Kasumi-1 (cell line): ENCODE measurements around the gene ZNF48.
A peak's percentile ranks its signal among the peaks of the same experiment; 100 is the strongest.
"Not testable (repeated sequence)": the region's sequence is repeated elsewhere in the genome, so short reads cannot be mapped to it uniquely, and the experiment has no call there.

Experiments used
- DNase-seq, 2 experiments: peaks; one replicate each; lab custom pipeline; 2025; lab: John Stamatoyannopoulos, UW

The ZNF48 gene

GRCh38 chr16:30378236-30379157, 16.7 kb upstream of the ZNF48 start:
- DNase-seq, result peak; percentile 71 to 79

DNA sequence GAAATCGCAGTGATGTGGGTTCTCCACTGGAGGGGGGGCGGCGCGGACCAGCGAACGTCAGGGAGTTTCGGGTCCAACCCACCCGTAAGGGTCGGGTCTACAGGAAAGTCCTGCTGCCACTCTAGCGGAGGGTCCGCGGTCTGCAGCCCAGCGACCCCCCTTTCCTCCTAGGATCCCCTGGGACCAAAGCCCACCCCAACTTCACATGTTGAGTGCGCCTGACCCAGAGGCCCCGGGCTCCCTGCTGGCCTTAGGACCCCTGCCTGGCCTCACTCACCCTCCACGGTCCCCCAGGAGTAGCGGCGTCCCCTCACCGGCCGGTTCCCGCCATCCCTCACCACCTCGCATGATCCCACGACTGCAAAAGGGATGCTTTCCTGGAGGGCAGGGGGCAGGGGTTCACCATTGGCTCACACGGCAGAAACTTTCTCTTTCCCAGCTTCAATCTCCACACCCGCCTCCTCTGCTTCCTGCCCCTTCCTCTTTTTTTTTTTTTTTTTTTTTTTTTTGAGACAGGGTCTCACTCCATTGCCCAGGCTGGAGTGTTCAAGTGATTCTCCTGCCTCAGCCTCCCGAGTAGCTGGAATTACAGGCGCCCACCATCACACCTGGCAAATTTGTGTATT, 15.9 kb upstream of the ZNF48 start:
- DNase-seq, result no peak

DNA sequence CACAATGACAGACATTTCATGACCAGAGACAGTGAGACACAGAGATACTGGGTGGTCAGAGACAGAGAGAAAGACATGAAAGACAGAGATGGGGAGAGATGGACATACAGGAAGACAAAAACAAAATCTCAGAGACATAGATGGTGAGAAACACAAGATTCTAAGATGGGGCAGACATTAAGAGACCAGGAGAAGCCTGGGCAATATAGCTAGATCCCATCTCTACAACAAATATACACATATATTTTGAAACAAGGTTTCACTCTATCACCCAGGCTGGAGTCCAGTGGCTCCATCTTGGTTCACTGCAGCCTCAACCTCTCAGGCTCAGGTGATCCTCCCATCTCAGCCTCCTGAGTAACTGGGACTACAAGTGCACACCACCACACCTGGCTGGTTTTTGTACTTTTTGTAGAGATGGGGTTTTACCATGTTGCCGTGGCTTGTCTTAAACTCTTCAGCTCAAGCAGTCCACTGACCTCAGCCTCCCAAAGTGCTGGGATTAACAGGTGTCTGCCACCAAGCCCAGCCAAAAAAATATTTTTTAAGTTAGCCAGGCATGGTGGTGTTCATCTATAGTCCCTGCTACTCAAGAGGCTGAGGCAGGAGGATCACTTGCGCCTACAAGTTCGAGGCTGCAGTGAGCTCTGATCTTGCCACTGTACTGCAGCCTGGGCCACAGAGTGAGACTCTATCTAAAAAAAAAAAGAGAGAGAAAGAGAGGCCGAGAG, 15.0 kb upstream of the ZNF48 start:
- DNase-seq, result no peak

DNA sequence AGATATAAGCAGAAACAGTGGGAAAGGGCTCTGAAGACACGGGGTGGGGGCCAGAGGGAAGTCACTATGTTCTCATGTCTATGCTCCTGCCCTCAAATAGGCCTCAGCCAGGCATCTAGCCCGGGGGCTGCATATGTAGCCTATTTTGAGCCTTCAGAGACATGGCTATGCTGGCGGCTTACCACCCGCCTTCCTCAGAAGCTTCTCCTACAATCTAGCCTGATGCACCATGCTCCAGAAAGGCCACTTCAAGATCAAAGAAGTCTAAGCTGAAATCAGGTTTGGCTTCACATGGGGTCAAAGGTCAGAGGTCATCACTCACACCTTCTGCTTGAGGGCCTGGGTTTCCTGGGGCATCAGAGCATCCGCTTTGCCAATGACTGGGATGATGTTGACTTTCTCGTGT, 14.4 kb upstream of the ZNF48 start:
- no peak for DNase-seq

- no peak for DNase-seq
Observed at GRCh38 chr16:30381291-30382041, 13.8 kb upstream of the ZNF48 start.

DNA sequence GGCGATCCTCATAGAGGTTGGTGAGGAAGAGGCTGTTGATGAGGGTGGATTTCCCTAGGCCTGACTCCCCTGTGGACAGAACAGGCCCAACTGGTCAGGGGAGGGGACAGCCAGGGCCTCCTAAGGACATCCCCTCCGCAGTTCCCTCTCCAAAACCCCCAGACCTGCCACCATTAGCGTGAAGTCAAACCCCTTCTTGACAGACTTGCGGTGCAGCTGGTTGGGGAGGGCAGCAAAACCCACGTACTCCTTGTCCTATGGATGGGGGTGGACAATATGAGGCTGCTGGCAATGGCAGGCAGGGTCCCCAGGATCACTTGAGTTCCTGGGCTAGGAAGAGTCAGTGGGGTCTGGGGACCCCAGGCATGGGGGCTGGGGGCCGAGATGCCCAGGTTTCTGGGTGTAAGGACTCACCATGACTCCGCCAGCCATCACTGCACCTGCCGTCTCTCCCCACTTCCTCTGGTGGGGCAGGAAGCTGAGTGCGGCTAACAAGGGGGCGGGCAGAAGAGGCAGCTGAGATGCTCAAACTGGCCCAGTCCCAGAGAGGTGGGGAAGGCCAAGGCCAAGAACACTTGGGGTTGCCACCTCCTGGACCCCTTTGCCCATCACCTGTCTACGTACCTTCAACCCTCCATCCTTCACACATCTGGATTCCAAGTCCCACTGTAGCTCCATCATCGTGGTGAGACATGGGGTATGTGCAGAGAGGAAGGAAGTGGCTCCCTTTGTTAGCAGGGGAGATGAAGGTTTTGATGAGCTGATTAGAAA, 12.9 kb upstream of the ZNF48 start, which contains the start of gene SEPTIN1:
SEPTIN1 (minus strand) TSS at position 451 of the 771 bp plus-strand sequence; CDS start at position 432, 19 bp downstream.
- DNase-seq, result no peak

DNA sequence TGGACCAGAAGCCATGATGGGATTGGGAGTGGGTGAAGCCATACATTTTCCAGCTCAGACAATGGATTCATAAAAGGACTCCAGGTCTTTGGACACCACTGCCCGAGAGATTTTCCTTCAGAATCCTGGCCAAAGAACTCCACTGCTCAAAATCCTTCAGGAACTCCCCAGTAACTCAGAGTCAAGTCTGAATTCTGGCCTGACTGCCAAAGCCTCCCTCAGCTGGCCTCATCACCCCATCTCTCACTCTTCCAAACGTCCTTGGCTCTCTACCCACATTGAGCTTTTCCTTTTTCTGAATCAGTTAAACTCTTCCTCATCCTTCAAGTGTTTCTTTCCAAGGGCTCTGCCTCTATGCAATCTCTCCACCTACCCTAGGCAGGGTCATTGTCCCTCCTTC, 11.7 kb upstream of the ZNF48 start:
- DNase-seq, result no peak

GRCh38 chr16:30394592-30395154, 547 bp upstream of the ZNF48 start:
- DNase-seq, result no peak

DNA sequence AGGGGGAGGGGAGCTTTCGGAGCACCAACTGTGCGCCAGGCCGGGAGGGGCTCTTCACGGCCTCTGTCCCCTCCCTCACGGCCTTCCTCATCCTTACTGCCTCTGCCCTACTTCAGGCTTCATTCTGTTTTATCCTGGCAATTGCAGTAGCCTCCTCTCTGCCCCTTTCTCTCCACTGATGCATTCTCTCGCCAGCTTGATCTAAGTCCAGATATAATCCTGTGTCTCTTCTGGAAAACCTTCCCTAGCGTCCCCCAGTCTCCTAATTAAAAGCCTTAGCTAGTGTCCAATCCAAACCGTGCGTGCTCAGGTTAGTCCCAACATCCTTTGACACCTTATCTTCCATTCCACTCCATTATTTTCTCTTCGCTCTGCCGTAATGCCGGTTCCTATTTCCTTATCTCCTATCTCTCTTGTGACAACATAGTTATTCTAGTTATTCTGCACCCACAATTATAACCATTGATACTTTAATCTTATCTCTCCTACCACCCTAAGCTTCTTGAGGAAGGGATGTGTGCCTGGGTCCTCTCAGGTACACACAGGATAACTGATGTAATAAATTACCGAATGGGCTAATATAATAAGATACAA, 869 bp downstream of the ZNF48 start:
- DNase-seq, result no peak

- DNase-seq, result not testable (repeated sequence)
Observed at GRCh38 chr16:30396627-30397026, 1.4 kb downstream of the ZNF48 start.

DNA sequence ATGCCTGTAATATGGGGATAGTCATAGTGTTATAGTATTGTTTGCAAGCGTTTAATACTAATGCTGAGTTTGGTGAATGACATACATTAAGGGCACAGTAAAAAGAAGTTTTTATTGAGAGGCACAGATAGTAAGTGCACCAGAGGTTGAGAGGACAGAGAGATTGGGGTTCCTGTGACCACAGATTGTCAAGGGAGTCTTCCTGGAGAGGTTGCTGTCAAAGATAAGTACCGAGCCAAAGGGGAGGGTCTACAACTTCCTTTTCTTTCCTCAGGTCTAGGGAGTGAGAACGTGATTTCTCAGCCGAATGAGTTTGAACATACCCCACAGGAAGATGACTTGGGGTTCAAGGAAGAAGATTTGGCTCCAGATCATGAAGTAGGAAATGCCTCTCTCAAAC, 1.8 kb downstream of the ZNF48 start:
- DNase-seq, result no peak

- no peak for DNase-seq
Observed at GRCh38 chr16:30397776-30398660, 2.8 kb downstream of the ZNF48 start.

GRCh38 chr16:30398661-30399434, 3.6 kb downstream of the ZNF48 start:
- DNase-seq, result no peak

GRCh38 chr16:30399435-30400186, 4.4 kb downstream of the ZNF48 start:
- no peak for DNase-seq

- no peak for DNase-seq
Observed at GRCh38 chr16:30401768-30402425, 6.7 kb downstream of the ZNF48 start.

DNA sequence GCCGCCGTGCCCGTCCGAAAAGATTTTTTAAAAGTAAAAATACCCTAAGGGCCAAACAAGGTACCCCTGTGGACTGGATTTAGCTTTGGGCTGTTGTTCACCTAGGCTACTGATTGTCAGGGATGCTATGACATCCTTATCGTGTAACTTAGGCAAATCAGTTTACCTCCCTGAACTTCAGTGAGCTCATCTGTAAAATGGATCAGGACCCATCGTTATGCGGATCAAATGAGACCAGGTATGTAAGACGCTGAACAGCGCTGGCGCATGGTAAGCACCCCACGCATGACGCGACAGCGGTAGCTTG, 11.5 kb downstream of the ZNF48 start:
- no peak for DNase-seq

DNA sequence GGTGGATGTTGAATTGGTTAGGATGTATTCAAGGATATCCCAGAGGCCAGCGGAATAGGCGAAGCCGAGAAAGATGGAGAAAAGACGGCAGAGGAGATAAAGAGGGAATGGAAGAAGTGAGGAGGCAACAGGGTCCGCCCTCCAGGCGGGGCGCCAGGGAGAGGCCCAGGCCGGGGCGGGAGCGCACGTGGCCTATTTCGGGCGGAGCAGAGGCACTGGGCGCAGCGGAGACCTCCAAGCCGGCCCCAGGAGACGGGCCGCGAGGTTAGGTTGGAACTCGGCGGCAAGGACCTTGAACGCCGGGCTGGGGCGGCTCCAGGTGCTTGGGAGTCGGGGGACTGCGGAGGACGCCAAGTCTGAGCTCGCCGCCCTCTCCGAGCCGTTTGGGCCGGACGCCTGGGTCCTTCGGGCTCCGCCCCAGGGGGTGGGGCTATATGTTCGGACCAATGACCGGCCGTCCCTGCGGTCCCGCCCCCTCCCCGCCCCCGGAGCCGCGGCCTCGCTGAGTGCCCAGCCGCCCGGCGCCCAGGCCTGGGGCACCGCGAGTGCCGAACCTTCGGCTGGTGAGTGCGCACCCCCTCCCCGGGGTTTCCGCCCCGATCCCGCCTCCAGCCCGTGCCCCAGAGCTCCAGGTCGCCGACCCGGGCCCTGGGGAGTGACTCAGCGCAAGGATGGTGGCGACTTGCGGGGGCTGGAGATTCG, 12.0 kb downstream of the ZNF48 start, which contains the start of gene ZNF771:
ZNF771 (plus strand) TSS at position 505 of the 702 bp plus-strand sequence. CDS start 448 bp downstream, outside the sequence.
- peak; percentile 60 to 61 for DNase-seq
